GM19035 (cell line): ENCODE measurements around the gene PTPRE.

Experiments
- ATAC-seq: cut with Tn5 transposase; IDR thresholded peaks from one replicate; pipeline ENCODE4 v1.9.1; 2021; ENCODE audit not compliant: unreplicated experiment

PTPRE gene

DNA sequence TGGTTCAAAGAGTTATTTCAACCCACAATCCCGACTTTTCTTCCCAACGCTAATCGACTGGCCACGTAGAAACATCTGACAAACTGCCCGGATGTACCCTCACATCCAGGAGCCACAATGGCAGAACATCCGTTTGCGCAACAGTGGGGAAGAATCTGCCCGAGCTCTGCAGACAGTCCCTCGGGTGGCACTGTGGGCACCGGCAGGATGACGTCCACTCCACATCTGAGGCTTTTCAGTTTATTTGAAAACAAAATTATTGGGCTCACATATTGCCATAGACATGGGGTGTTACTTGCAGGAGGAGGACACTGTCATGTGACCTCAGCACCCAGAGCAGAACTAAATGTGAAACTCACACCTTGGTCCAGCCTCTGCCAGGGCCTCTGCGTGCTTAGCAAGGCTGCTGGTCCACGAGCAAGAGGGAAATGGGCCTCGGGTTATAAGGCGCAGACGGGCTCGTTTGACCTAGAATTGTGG lies 135.3 kb downstream of the PTPRE start:
- no peak for ATAC-seq

DNA sequence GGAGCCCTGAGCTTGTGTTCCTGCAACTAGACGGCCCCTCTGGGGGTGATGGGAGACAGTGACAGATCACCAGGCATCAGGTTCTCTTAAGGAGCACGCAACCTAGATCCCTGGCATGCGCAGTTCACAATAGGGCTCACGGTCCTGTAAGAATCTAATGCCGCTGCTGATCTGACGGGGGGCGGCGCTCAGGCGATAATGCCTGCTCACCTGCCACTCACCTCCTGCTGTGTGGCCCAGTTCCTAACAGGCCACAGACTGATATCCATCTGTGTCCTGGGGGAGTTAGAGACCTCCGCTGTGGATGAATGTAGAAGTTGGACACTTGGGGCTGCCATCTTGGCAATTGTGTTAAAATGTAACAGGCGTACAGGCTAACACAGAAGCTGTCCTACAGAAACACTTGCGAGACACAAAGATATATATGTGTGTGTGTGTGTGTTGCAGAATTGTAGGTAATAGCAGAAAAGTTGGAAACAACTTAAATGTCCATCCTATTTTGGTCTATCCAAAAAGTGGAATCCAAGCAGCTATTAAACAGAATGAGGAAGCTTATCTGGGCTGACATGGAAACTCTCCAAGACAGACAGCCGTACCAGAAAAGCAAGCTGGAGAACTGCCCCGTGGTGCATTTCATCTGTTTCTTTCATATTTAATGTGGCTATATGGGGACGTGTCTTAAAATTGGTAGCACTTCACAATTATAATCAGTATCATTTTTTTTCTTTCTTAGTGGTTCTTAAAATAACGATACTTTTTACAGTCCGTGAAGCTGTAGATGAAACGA lies 136.5 kb downstream of the PTPRE start:
- no peak for ATAC-seq

DNA sequence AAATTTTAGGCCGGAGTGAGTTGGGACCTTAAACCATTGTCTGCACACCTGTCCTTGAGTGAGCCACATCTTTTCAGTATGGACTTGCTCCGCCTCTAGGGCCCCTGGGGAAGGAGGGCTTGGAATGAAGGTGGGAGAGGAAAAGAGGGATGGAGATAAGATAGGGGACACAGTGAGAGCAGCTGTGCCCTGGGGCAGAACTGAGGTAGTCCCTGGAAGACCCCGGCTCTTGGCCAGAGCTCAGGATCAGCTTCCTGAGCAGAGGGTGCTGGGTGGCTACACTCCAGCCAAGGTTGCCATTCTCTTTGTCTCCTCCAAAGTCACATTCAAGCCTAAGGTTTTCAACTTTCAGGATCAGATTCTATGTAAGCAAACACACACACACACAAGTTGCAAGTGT lies 137.3 kb downstream of the PTPRE start:
- ATAC-seq = no peak

DNA sequence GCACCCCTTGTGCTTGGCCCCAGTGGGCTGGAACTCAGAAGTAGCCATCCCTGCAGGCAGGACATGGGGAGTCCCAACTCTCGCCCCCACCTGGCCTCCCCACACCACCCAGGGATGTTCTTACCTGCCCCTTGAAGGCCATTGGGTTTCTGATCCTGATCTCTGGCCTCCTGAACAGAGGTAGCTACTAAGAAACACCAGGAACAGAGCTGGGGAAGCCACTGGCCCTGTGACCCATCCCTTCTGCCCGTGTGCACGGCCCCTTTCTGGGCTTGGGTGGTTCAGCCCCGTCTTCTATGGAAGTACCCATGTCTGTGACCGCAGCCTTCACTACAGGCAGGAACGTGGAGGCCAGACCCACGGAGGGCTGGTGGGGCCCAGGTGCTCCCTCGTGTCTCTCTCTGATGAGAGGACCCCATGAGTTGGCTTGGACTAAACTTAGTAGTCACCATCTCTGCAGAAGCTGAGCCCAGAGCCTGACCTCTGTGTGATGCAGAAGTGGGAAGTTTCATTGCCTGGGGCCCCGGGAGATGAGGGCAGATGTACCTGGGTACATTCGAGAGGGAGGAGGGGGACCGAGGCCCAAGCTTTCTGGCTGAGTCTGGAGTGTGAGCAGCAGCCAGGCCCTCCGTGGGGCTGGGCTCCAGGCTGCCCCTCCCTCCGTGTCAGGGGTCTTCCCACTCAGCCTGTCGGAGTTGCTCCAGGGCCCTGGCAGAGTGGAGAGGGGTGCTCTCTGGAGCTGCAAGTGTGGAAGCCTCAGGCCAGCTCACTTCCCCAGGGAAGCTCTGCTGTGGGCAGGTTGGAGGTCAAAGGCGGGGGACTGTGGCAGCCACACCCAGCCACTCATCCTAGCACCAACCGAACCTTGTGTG lies 138.3 kb downstream of the PTPRE start:
- no peak for ATAC-seq

DNA sequence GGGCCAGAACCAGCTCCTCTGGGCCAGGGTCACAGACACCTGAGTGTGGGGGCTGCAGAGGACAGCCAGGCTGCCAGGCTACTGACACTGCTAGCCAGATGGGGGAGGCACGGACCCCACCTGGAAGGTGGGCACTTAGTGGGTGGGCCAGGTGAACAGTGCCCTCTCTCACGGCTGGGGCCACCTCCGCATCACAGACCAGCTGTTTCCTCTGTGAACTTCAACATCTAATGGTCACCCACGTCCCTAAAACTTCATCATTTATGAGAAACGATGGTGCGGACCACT lies 138.9 kb downstream of the PTPRE start:
- no peak for ATAC-seq

DNA sequence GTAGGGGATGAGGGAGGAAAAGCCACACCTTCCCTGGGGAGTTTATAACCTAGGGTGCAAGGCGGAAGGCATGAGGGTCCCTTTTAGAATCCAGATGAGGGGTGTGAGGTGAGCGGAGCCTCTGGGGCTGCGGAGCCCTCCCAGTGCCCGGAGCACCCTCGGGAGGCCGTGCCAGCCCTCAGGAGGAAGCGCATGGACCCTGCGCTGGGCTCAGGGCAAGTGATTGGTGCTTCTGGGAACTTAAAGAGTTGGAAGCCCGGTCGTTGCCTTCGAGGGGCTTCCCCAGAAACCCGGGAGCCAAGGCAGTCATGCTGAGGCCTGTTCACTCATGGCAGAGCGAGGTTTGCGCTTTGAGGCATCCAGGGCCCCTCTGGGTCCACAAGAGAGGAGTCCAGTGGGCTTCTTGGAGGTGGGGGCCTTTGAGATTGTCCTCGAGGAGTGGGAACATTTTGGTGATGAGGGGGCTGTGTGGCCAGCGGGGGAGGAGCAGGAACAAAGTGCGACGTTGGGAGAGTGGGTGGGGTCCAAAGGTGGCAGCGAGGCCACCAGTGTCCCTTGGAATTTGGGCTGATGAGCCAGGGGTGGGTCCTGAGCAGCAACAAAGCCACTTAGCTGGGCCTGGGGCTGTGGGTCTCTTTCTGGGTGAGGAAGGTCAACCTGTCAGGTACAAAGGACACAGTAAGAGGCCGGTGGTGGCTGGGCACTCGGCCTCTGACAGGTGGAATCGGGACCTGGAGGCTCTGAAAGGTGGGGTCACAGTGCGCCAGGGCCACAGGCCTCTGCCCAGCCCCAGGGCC lies 139.5 kb downstream of the PTPRE start:
- ATAC-seq = no peak

DNA sequence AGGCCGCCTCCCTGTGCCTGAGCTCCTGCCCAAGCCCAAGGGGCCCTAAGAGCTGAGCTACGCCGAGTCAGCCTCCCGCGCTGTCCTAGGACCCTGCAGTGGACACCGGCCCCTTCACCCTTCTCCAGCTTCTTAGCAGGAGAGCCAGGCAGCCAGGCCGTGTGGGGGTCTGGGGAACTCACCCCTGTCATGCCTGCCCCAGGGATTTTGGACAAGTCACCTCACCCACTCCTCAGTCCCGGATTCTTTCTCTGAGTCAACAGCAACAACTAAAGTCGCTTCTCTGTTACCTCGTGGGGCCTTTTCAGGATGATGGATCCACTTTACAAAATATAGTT lies 140.0 kb downstream of the PTPRE start:
- peak; percentile 5 for ATAC-seq

GRCh38 chr10:128047351-128047750 lies 140.4 kb downstream of the PTPRE start:
- peak; percentile 99 for ATAC-seq

DNA sequence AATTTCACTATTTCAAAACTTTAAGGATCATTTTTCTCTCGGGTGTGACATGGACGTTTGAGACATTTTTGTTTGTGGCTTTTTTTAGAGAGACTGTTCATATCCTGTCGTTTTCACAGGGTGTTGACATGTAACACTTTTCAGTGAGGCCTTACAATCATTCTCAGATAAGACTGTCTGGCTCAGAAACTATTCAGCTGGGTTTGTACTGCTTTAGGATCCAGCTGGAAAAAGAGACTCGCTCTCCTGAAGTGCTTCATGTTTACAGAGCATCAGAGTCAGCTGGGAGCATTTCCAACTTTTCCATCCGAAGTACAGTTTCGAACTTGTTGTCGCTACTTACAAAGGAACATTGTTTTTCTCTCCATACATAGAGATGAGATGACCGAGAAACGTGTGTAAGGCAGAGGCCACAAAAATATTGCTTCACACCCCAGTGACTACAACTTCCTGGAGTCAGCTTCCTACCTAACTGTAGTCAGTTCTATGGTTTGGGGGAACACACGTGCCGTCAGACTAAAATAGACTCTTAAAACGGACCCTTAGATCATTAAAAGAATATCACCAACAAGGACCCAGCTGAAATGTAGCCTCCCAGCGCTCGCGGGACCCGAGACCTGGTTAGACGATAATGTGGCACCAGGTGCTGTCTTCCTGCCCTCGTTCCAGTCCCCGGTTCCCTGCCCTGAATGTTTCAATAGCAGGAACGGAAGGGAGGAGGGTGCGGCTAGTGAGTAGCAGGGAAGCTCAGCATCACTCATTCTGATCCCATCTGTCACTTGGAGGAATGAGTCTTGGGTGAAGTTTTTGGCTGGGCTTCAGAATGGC lies 141.3 kb downstream of the PTPRE start:
- ATAC-seq = peak; percentile 27

- no peak for ATAC-seq
Measured at GRCh38 chr10:128048819-128049210, 141.9 kb downstream of the PTPRE start.

- no peak for ATAC-seq
Measured at GRCh38 chr10:128049226-128050120, 142.6 kb downstream of the PTPRE start.

DNA sequence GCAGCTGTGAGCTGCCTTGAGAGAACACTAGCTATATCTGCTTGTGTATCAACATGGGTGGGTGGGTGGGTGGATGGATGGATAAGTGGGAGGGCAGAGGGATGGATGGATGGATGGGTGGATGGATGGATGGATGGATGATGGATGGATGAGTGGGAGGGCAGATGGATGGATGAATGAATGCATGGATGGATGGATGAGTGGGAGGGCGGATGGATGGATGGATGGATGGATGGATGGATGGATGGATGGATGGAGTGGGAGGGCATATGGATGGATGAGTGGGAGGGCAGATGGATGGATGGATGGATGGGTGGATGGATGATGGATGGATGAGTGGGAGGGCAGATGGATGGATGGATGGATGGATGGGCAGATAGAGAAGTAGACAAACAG lies 143.2 kb downstream of the PTPRE start:
- ATAC-seq = no peak

- no peak for ATAC-seq
Measured at GRCh38 chr10:128050936-128051335, 144.0 kb downstream of the PTPRE start.

DNA sequence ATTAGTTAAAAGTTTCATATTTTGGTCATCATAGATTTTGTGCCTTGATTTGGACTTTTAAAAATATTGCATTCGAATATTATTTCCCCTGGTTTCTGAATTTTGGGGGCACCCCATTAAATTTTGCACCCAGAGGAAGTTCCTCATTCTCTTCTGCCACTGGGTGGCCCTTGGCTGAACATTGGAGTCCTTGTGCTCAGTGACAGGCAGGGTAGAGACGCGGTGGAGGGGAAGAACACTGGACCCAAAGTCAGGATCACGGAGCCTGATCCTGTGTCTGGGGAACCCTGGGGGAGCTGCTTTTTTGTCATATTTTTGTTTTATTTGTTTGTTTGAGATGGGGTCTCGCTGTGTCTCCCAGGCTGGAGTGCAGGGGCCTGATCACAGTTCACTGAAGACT lies 144.6 kb downstream of the PTPRE start:
- no peak for ATAC-seq

- no peak for ATAC-seq
Measured at GRCh38 chr10:128052696-128053095, 145.8 kb downstream of the PTPRE start.

GRCh38 chr10:128053356-128053755 lies 146.5 kb downstream of the PTPRE start:
- ATAC-seq = no peak

- ATAC-seq = no peak
Measured at GRCh38 chr10:128054163-128054970, 147.5 kb downstream of the PTPRE start.

DNA sequence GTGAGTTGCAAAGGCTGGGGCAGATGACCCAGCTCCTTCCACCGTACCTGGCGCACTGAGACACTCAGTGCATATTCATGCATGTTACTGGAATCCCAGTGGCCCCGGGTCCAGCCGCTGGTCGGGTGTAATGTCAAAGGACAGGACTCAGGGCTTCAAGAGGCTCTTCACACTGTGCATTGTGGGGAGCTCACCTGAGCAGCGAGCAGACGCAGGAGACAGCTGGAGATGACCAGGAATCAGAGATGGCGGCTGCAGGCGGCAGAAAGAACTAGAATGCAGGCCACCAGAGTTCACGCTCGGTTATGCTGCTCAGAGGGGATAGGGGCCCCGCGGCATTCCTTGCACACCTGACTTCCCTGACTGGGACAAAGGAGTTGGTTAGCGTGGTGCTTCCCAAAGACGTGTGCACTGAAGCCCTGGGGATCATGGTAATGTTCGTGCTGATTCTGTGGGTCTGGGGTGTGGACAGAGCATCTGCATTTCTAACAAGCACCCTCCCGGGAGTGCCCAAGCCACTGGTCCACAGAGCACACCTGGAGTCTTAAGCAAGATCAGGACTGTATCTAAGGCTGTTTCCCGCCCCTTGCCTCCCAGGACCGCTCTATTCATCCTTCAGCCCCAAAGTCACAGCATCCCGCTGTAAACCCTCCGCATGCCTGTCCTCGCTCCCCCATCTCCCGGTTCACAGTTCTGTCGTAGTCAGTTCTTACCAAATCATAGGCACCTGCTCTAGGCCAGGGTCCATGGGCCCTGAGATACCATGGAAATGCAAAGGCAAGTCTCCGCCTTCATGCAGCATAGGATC lies 148.4 kb downstream of the PTPRE start:
- ATAC-seq = no peak
